NB4 (cell line): ENCODE data around the gene TMEM168.

Experiments used
- DNase-seq: peaks from one replicate; pipeline ENCODE4 v3.0.0; 2010; ENCODE audit warnings: low read depth
- H3K4me3 ChIP-seq: one replicate; pipeline ENCODE4 v1.5.1; 2011; ENCODE audit warnings: mild to moderate bottlenecking, low read depth, low read length, moderate library complexity
- CTCF ChIP-seq: IDR thresholded peaks from one replicate; pipeline ENCODE4 v1.5.1; 2012; ENCODE audit warnings: low read depth, low read length
- MAX ChIP-seq: IDR thresholded peaks from 2 replicates; pipeline ENCODE4 v1.6.1; 2011; ENCODE audit warnings: low read depth, low read length
- MYC ChIP-seq: IDR thresholded peaks from 2 replicates; pipeline ENCODE4 v1.6.1; 2011; ENCODE audit warnings: low read depth, low read length
- POLR2A ChIP-seq: IDR thresholded peaks from 2 replicates; pipeline ENCODE4 v1.6.1; 2011; ENCODE audit warnings: mild to moderate bottlenecking; ENCODE audit not compliant: insufficient read length; ENCODE audit errors: extremely low read depth

TMEM168 gene

GRCh38 chr7:112777406-112777805 is 12.8 kb downstream of the TMEM168 start:
- TF ChIP-seq MYC (no peak), CTCF (no peak), MAX (no peak), POLR2A (no peak)
- no peak overlapping the region for H3K4me3 ChIP-seq
- no peak for DNase-seq

- no peak for DNase-seq
- TF ChIP-seq CTCF (no peak), MAX (no peak), POLR2A (no peak), MYC (no peak)
- no peak overlapping the region for H3K4me3 ChIP-seq
These were observed 19.0 kb downstream of the TMEM168 start for GRCh38 chr7:112771166-112771565.

GRCh38 chr7:112770051-112770450 is 20.1 kb downstream of the TMEM168 start:
- no peak for TF ChIP-seq POLR2A
- no peak for DNase-seq
- H3K4me3 ChIP-seq = no peak overlapping the region

- no peak for TF ChIP-seq MYC
- no peak for TF ChIP-seq CTCF
- TF ChIP-seq MAX = no peak
- no peak for TF ChIP-seq POLR2A
- H3K4me3 ChIP-seq = no peak overlapping the region
- DNase-seq = no peak
These were observed 25.1 kb downstream of the TMEM168 start for GRCh38 chr7:112765105-112765504.

GRCh38 chr7:112763996-112764395 is 26.2 kb downstream of the TMEM168 start:
- H3K4me3 ChIP-seq = no peak overlapping the region
- no peak for DNase-seq
- TF ChIP-seq CTCF = no peak
- TF ChIP-seq POLR2A = no peak
- no peak for TF ChIP-seq MYC
- no peak for TF ChIP-seq MAX

GRCh38 chr7:112763298-112763697 is 26.9 kb downstream of the TMEM168 start:
- no peak overlapping the region for H3K4me3 ChIP-seq
- DNase-seq = no peak
- TF ChIP-seq MYC = no peak
- no peak for TF ChIP-seq POLR2A
- TF ChIP-seq CTCF = no peak
- no peak for TF ChIP-seq MAX

GRCh38 chr7:112759905-112760304 is 30.3 kb downstream of the TMEM168 start:
- H3K4me3 ChIP-seq = no peak overlapping the region
- TF ChIP-seq CTCF (no peak), MAX (no peak), POLR2A (no peak), MYC (no peak)
- no peak for DNase-seq
